Activated CD4-positive, alpha-beta T cell treated with anti-CD3 and anti-CD28 coated beads for 36 hours (primary cell): Measurements from ENCODE around the gene ZNF710. TPM values are rescaled to one million over a fixed set of nuclear protein-coding genes. Genes with fewer than 3 reads are reported as not detected.
"Not testable (repeated sequence)": the region's sequence is repeated elsewhere in the genome, so short reads cannot be mapped to it uniquely, and the experiment has no call there.

Source experiments
- ATAC-seq: fragments of 200-7000 bp; cut with Tn5 transposase; one replicate; pipeline ENCODE4 v1.10.0; 2021; ENCODE audit warnings: mild to moderate bottlenecking, moderate library complexity
- CTCF ChIA-PET: fragments of 350-600 bp; sonication (Branson Sonifier 250); formaldehyde crosslinking; loops from one replicate; lab custom pipeline; 2021; ENCODE audit warnings: antibody characterized with exemption; lab: Charles Lee
- POLR2A ChIA-PET: fragments of 350-600 bp; sonication (Branson Sonifier 250); formaldehyde crosslinking; loops from one replicate; lab custom pipeline; 2021; ENCODE audit warnings: antibody characterized with exemption, inconsistent platforms; lab: Charles Lee
- DNase-seq: peaks from one replicate; pipeline ENCODE4 v3.0.0-alpha.2; 2020
- H3K27ac Mint-ChIP-seq: one replicate; pipeline ENCODE4 v1.8.0; 2021; ENCODE audit warnings: mixed read lengths
- H3K27me3 Mint-ChIP-seq: one replicate; pipeline ENCODE4 v1.8.0; 2021; ENCODE audit warnings: mixed read lengths
- H3K36me3 Mint-ChIP-seq: one replicate; pipeline ENCODE4 v1.8.0; 2021; ENCODE audit warnings: low read depth, mixed read lengths
- H3K4me1 Mint-ChIP-seq: one replicate; pipeline ENCODE4 v1.8.0; 2021; ENCODE audit warnings: mixed read lengths
- H3K4me3 Mint-ChIP-seq: one replicate; pipeline ENCODE4 v1.8.0; 2021; ENCODE audit warnings: mild to moderate bottlenecking, moderate library complexity, mixed read lengths
- H3K9me3 Mint-ChIP-seq: one replicate; pipeline ENCODE4 v1.8.0; 2021; ENCODE audit warnings: low read depth, mixed read lengths
- intact Hi-C, 2 experiments: fragments of 100-400 bp; cut with DNase I in 1 of 2; cut with micrococcal nuclease in 1 of 2; formaldehyde crosslinking; loops; one replicate each; pipeline versions ENCODE4 v1.14.2 to v1.15.1; 2022 to 2024; cut with DNase I, micrococcal nuclease
- total RNA-seq, 2 experiments: library from RNA; stranded (reverse); gene quantifications; one replicate each; pipeline ENCODE4 v1.2.3, GENCODE V29; 2021

The ZNF710 gene
- total RNA-seq, 2 experiments from 2014 or later: 22.8 to 34.9 TPM

DNA sequence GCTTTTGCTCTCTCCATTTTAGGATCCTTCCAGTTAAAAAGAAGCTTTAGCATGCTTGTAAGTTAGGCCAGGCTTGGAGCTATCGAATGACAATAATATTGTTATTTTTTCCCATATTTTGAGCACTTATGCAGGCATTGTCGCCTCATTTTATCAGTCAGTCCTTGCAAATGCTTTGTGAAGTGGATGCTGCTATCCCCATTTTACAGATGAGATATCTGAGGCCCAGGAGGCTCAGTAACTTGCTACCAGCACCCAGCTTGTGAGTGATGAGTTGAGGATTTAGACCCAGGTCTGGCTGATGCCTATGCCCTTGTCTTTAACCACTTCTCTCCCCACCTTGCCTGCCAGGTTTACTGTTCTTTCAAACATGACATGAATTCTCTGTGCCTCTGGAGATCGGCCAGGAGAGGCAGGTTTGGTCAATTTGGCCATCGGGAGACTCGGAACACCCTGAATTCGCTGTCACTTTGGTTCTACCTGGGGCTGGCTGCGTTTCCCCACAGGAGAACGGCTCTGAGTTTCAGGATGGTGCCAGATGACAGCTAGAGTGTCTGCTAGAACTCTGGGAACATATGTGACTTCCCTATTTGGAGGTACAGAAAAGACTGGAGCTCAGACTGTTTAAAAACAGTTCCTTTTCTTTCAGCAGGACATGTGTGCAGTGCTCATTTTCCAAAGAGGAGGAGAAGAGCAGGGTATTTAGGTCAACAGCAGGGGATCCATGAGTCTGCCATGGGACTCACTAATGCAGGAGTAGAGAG, 25.5 kb upstream of the ZNF710 start:
- CTCF ChIA-PET: interaction anchor here (0.6 to 1.3 kb wide), 3 partner anchors 14 to 101 kb away, joined by 3 to 5 read pairs (median 4); no protein-coding TSS in a partner anchor
- Mint-ChIP-seq H3K4me1 (no peaks in the 10 kb centered on the region), H3K27me3 (no peaks in the 10 kb centered on the region), H3K9me3 (no peaks in the 10 kb centered on the region), H3K4me3 (no peak overlapping the region), H3K27ac (no peak overlapping the region), H3K36me3 (no peaks in the 10 kb centered on the region)
- no peak for ATAC-seq
- intact Hi-C loops: no loop called here
- POLR2A ChIA-PET: no interaction called here
- DNase-seq: no peak

DNA sequence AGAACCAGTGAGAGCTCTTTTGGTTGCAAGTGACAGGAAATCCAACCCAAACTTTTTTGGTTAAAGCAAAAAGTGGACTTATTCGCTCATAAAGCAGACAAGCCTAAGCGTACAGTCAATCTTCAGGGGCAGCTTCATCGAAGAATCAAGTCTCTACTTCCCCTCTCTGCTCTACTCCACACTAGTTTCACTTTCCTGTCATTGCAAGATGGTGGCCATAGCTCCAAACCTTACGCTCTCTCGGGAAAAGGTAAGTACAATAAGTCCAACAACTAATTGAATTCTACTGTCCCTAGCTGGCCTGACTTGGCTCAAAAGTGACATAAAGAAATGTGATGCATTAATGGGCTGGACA, 24.9 kb upstream of the ZNF710 start:
- Mint-ChIP-seq H3K27me3 (no peaks in the 10 kb centered on the region), H3K27ac (no peak overlapping the region), H3K4me3 (no peak overlapping the region), H3K4me1 (no peaks in the 10 kb centered on the region), H3K36me3 (no peaks in the 10 kb centered on the region), H3K9me3 (no peaks in the 10 kb centered on the region)
- ATAC-seq (no peak), DNase-seq (no peak)
- ChIA-PET POLR2A (interaction anchor here (0.5 kb wide), 1 partner anchor 564 kb away, joined by 3 read pairs; no protein-coding TSS in a partner anchor), CTCF (interaction anchor here (0.6 to 1.3 kb wide), 3 partner anchors 15 to 101 kb away, joined by 3 to 5 read pairs (median 4); no protein-coding TSS in a partner anchor)
- intact Hi-C loops: no loop called here

DNA sequence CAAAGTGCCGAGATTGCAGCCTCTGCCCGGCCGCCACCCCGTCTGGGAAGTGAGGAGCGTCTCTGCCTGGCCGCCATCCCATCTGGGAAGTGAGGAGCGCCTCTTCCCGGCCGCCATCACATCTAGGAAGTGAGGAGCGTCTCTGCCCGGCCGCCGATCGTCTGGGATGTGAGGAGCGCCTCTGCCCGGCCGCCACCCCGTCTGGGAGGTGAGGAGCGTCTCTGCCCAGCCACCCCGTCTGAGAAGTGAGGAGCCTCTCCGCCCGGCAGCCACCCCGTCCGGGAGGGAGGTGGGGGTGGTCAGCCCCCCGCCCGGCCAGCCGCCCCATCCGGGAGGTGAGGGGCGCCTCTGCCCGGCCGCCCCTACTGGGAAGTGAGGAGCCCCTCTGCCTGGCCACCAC, 23.3 kb upstream of the ZNF710 start:
- H3K4me1 Mint-ChIP-seq: not testable (repeated sequence)

DNA sequence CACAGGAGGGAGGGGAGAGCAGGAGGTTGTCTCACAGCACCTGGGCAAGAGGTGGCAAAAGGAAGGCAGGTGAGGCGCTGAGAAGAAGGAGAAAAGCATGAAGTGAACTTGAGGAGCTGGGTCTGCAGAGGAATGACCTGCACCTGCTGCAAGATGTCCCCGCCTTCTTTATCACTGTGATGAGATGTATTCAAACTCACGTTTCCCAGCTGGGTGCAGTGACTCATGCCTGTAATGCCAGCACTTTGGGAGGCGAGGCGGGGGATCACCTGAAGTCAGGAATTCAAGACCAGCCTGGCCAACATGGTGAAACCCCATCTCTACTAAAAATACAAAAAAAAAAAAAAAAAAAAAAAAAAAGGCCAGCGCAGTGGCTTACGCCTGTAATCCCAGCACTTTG, 22.2 kb upstream of the ZNF710 start:
- no peak overlapping the region for H3K27ac Mint-ChIP-seq
- ATAC-seq (no peak), DNase-seq (no peak)
- H3K27me3 Mint-ChIP-seq: no peaks in the 10 kb centered on the region
- H3K4me3 Mint-ChIP-seq: no peak overlapping the region
- intact Hi-C loops: no loop called here
- H3K4me1 Mint-ChIP-seq: no peaks in the 10 kb centered on the region
- H3K36me3 Mint-ChIP-seq: no peaks in the 10 kb centered on the region
- ChIA-PET POLR2A (interaction anchor here (0.7 kb wide), 1 partner anchor 38 kb away, joined by 3 read pairs; no protein-coding TSS in a partner anchor), CTCF (interaction anchor here (0.7 kb wide), 1 partner anchor 78 kb away, joined by 3 read pairs; no protein-coding TSS in a partner anchor)
- no peaks in the 10 kb centered on the region for H3K9me3 Mint-ChIP-seq

More for the DNA sequence above, 23.3 kb upstream of the ZNF710 start:
- H3K4me3 Mint-ChIP-seq, DNase-seq, H3K27me3 Mint-ChIP-seq, CTCF ChIA-PET, H3K9me3 Mint-ChIP-seq, intact Hi-C loops, H3K36me3 Mint-ChIP-seq, ATAC-seq, POLR2A ChIA-PET, H3K27ac Mint-ChIP-seq: not testable (repeated sequence)

- ATAC-seq (no peak), DNase-seq (no peak)
- Mint-ChIP-seq H3K36me3 (no peaks in the 10 kb centered on the region), H3K27ac (no peak overlapping the region), H3K9me3 (peaks cover 6% of the 10 kb centered on the region), H3K4me1 (no peaks in the 10 kb centered on the region), H3K4me3 (no peak overlapping the region), H3K27me3 (no peaks in the 10 kb centered on the region)
- ChIA-PET POLR2A (no interaction called here), CTCF (no interaction called here)
- intact Hi-C loops: no loop called here
These were observed 20.2 kb upstream of the ZNF710 start for GRCh38 chr15:89980896-89981295.

DNA sequence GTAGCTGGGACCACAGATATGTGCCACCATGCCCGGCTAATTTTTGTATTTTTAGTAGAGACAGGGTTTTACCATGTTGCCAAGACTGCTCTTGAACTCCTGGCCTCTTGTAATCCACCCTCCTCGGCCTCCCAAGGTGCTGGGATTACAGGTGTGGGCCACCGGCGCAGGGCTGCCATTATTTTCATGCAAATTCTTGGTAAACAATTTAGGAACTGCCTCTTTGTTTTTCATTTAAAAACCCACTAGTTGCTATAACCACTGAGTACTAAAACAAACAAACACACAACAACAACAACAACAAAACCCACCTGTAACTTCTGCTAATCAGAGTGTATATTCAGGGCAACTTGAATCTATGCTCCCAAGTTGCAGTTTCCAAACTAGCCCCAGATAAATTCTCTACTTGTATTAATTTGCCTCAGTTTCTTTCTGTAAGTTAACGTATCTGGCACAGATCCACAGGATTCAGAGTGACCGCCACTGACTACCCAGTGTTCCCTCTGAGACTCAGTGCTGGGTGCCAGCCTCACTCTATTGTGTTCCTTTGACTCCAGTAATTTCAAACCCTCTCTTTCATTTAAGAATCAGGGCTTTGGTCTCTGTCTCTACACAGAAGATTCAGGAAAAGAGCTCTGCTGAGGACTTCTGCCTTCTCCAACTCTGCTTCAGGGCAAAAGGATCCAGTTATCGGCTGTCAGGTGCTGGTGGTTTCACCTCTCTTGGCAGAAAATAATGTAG, 18.6 kb upstream of the ZNF710 start:
- intact Hi-C loops: no loop called here
- Mint-ChIP-seq H3K27ac (no peak overlapping the region), H3K4me3 (no peak overlapping the region), H3K27me3 (no peaks in the 10 kb centered on the region), H3K36me3 (no peaks in the 10 kb centered on the region), H3K9me3 (peaks cover 6% of the 10 kb centered on the region), H3K4me1 (no peaks in the 10 kb centered on the region)
- ATAC-seq: no peak
- POLR2A ChIA-PET: no interaction called here
- no peak for DNase-seq
- CTCF ChIA-PET: interaction anchor here (0.7 to 1.6 kb wide), 3 partner anchors 10 to 104 kb away, joined by 3 to 4 read pairs (median 3); no protein-coding TSS in a partner anchor

DNA sequence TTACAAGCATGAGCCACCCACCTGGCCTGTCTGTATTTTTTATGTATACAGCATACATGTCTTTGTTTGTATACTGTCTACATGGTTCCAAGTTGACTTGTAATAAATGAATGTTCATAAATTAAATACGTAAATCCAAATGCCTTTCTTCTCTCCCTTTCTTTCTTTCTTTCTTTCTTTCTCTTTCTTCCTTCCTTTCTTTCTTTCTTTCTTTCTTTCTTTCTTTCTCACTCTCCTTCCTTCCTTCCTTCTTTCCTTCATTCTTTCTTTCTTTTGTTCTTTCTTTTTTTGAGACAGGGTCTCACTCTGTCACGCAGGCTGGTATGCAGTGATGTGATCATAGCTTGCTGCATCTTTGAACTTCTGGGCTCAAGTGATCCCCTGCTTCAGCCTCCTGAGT, 17.1 kb upstream of the ZNF710 start:
- H3K4me1 Mint-ChIP-seq: no peaks in the 10 kb centered on the region
- POLR2A ChIA-PET: no interaction called here
- H3K4me3 Mint-ChIP-seq: no peak overlapping the region
- no peak overlapping the region for H3K27ac Mint-ChIP-seq
- no peaks in the 10 kb centered on the region for H3K36me3 Mint-ChIP-seq
- ATAC-seq: no peak
- no peaks in the 10 kb centered on the region for H3K27me3 Mint-ChIP-seq
- peaks cover 6% of the 10 kb centered on the region for H3K9me3 Mint-ChIP-seq
- no peak for DNase-seq
- intact Hi-C loops: no loop called here
- CTCF ChIA-PET: interaction anchor here (0.7 to 1.6 kb wide), 3 partner anchors 12 to 244 kb away, joined by 3 to 4 read pairs (median 4); no protein-coding TSS in a partner anchor

DNA sequence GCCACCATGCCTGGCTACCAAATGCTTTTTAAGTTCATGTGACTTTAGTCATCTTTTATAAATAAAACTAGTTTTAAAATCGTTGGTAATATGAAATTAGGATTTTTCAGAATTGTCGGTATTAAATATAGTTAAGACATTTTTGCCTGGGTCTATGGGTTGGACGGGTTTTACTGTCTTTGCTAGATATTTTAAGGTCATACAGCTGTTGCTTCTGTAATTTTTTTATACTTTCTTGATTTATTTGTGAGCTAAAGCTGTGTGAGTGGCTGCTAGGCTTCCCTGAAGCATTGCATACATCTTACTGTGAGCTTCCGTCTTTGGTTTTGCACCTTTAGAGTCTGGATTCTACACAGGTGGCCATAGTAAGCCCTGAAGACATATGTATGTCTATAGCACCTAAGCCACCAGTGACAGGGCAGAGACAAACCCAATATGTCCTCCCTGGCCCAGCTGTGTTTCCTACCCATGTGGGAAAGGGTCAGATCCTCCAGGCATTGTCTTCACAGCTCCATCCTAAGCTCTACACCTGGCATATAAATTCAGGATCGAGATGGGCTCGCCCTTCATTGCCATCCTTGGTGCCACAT, 16.6 kb upstream of the ZNF710 start:
- H3K27ac Mint-ChIP-seq: no peak overlapping the region
- POLR2A ChIA-PET: no interaction called here

GRCh38 chr15:89985111-89985510, 16.0 kb upstream of the ZNF710 start:
- Mint-ChIP-seq H3K9me3 (peaks cover 6% of the 10 kb centered on the region), H3K27me3 (no peaks in the 10 kb centered on the region), H3K4me1 (no peaks in the 10 kb centered on the region), H3K36me3 (no peaks in the 10 kb centered on the region), H3K27ac (no peak overlapping the region), H3K4me3 (no peak overlapping the region)
- DNase-seq (no peak), ATAC-seq (no peak)
- POLR2A ChIA-PET: no interaction called here
- intact Hi-C loops: no loop called here
- CTCF ChIA-PET: interaction anchor here (1.6 to 2.2 kb wide), 2 partner anchors 13 to 245 kb away, joined by 4 to 5 read pairs; no protein-coding TSS in a partner anchor

More for the DNA sequence above, 16.6 kb upstream of the ZNF710 start:
- DNase-seq (no peak), ATAC-seq (no peak)
- intact Hi-C loops: no loop called here
- Mint-ChIP-seq H3K9me3 (peaks cover 6% of the 10 kb centered on the region), H3K4me3 (no peak overlapping the region), H3K4me1 (no peaks in the 10 kb centered on the region), H3K27me3 (no peaks in the 10 kb centered on the region), H3K36me3 (no peaks in the 10 kb centered on the region)
- CTCF ChIA-PET: interaction anchor here (1.6 to 2.2 kb wide), 2 partner anchors 13 to 244 kb away, joined by 4 to 5 read pairs; no protein-coding TSS in a partner anchor

DNA sequence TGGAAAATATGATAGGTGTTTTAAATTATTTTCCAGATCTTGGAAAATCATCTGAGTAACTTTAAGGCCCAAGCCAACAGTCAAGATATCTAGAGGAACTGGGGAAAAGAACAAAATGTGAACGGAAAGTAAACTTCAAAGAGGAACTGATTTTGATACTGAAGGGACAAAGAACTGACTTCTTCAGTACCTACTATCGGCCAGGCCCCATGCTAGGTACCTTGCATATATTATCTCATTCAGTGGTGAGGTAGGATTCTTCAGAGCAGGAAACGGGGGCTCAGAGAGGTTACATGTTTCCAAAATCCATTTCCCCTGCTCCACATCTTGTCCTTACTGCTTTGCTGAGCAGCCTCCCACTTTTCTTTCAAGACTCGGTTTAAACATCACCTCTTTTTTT, 9.8 kb upstream of the ZNF710 start:
- no peaks in the 10 kb centered on the region for H3K4me1 Mint-ChIP-seq
- intact Hi-C loops: no loop called here
- H3K27ac Mint-ChIP-seq: no peak overlapping the region
- ATAC-seq (no peak), DNase-seq (no peak)
- H3K9me3 Mint-ChIP-seq: no peaks in the 10 kb centered on the region
- CTCF ChIA-PET: no interaction called here
- POLR2A ChIA-PET: no interaction called here
- H3K27me3 Mint-ChIP-seq: no peaks in the 10 kb centered on the region
- no peak overlapping the region for H3K4me3 Mint-ChIP-seq
- no peaks in the 10 kb centered on the region for H3K36me3 Mint-ChIP-seq

DNA sequence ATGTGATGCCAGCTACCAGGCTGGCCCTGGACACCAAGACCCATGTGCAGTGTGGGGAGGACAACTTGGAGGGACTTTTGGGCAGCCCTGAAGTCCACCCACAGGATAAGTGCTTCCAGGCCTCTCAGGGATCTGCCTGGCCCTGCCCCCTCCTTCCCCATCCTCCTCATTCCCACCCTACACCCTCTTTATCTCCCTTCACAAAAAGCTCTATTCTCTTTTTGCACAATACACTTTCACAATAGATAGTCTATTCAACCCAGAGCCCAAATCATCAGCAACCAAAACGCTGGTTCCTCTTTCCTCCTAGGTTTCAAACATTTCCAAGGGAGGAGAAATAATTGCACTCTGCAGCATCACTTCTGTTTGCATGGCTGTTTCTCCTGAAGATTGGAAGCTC, 7.8 kb upstream of the ZNF710 start:
- no peaks in the 10 kb centered on the region for H3K9me3 Mint-ChIP-seq
- ChIA-PET POLR2A (no interaction called here), CTCF (no interaction called here)
- no peaks in the 10 kb centered on the region for H3K27me3 Mint-ChIP-seq
- ATAC-seq (no peak), DNase-seq (no peak)
- H3K27ac Mint-ChIP-seq: no peak overlapping the region
- no peak overlapping the region for H3K4me3 Mint-ChIP-seq
- peaks cover 2% of the 10 kb centered on the region for H3K4me1 Mint-ChIP-seq
- intact Hi-C loops: no loop called here
- no peaks in the 10 kb centered on the region for H3K36me3 Mint-ChIP-seq
